CD4-positive, alpha-beta T cell (primary cell): ENCODE data around the gene CERCAM. TPM values are rescaled to one million over a fixed set of nuclear protein-coding genes. Genes with fewer than 3 reads are reported as not detected.

Source experiments
- ATAC-seq: fragments of 200-7000 bp; cut with Tn5 transposase; one replicate; pipeline ENCODE4 v1.10.0; 2022; ENCODE audit warnings: mild to moderate bottlenecking; ENCODE audit not compliant: poor library complexity
- CTCF ChIA-PET: fragments of 350-600 bp; sonication (Branson Sonifier 250); formaldehyde crosslinking; loops from one replicate; lab custom pipeline; 2021; ENCODE audit warnings: antibody characterized with exemption, inconsistent platforms; lab: Charles Lee
- POLR2A ChIA-PET: fragments of 350-600 bp; sonication (Branson Sonifier 250); formaldehyde crosslinking; loops from one replicate; lab custom pipeline; 2021; ENCODE audit warnings: antibody characterized with exemption, inconsistent platforms; lab: Charles Lee
- DNase-seq, 14 experiments: peaks; one replicate each; pipeline ENCODE4 v3.0.0-alpha.2; 2013 to 2020; ENCODE audit warnings: mixed read lengths in 2 of 14
- H3K27ac ChIP-seq, 2 donors: one replicate each; pipeline versions ENCODE4 v1.5.1 to v1.7.0; 2013; ENCODE audit warnings: low read length in 2 of 2, low read depth in 1 of 2, mild to moderate bottlenecking in 1 of 2
- H3K27me3 ChIP-seq, 2 experiments: 1 replicate in 1 of 2; 2 replicates in 1 of 2; pipeline versions ENCODE4 v1.6.1 to v1.7.0; 2013; ENCODE audit warnings: low read length in 2 of 2, control low read depth in 1 of 2, mild to moderate bottlenecking in 1 of 2, moderate library complexity in 1 of 2; ENCODE audit not compliant: insufficient read depth in 2 of 2, control insufficient read depth in 1 of 2
- H3K36me3 ChIP-seq: one replicate; pipeline ENCODE4 v1.6.1; 2013; ENCODE audit warnings: low read length, control low read depth; ENCODE audit not compliant: insufficient read depth
- H3K4me1 ChIP-seq: one replicate; pipeline ENCODE4 v1.6.1; 2013; ENCODE audit warnings: low read length, control low read depth; ENCODE audit not compliant: insufficient read depth
- H3K4me3 ChIP-seq: one replicate; pipeline ENCODE4 v1.5.1; 2013; ENCODE audit warnings: mild to moderate bottlenecking, low read length, moderate library complexity
- H3K9me3 ChIP-seq, 2 experiments: 1 replicate in 1 of 2; 2 replicates in 1 of 2; pipeline versions ENCODE4 v1.6.1 to v1.7.0; 2013; ENCODE audit warnings: low read length in 2 of 2, mild to moderate bottlenecking in 2 of 2, control low read depth in 1 of 2, moderate library complexity in 1 of 2; ENCODE audit not compliant: control insufficient read depth in 1 of 2, insufficient read depth in 1 of 2
- H3K27ac Mint-ChIP-seq: one replicate; pipeline ENCODE4 v1.8.0; 2020; ENCODE audit warnings: mixed read lengths
- H3K27me3 Mint-ChIP-seq: one replicate; pipeline ENCODE4 v1.8.0; 2021; ENCODE audit warnings: mixed read lengths
- H3K36me3 Mint-ChIP-seq: one replicate; pipeline ENCODE4 v1.8.0; 2021; ENCODE audit warnings: low read depth, mixed read lengths
- H3K4me1 Mint-ChIP-seq: one replicate; pipeline ENCODE4 v1.8.0; 2021; ENCODE audit warnings: low read depth, mixed read lengths
- H3K4me3 Mint-ChIP-seq: one replicate; pipeline ENCODE4 v1.8.0; 2020; ENCODE audit warnings: mild to moderate bottlenecking, mixed read lengths
- H3K9me3 Mint-ChIP-seq: one replicate; pipeline ENCODE4 v1.8.0; 2020; ENCODE audit warnings: mixed read lengths
- CTCF ChIP-seq: fragments of 200-600 bp; IDR thresholded peaks from one replicate; pipeline ENCODE4 v1.8.0; 2022; ENCODE audit warnings: antibody characterized with exemption, mild to moderate bottlenecking
- intact Hi-C, 2 experiments: fragments of 100-400 bp; cut with DNase I in 1 of 2; cut with micrococcal nuclease in 1 of 2; formaldehyde crosslinking; loops; one replicate each; pipeline versions ENCODE4 v1.15.1 to v1.9.0; 2023 to 2025; cut with DNase I, micrococcal nuclease
- total RNA-seq, 174 experiments: library from RNA in 2 of 174; stranded (reverse) in 2 of 174; gene quantifications; one replicate each; pipeline ENCODE4 v1.2.3 and lab custom pipeline; 2021 to 2026

Gene CERCAM
- total RNA-seq, 2 experiments from 2014 or later, result 0.30 to 0.31 TPM

GRCh38 chr9:128424268-128424780 lies 3.7 kb downstream of the CERCAM start:
- DNase-seq, result no peak
- H3K9me3 ChIP-seq, result no peaks in the 10 kb centered on the region
- Mint-ChIP-seq H3K27ac (no peak overlapping the region), H3K4me1 (peaks cover 7% of the 10 kb centered on the region), H3K4me3 (no peak overlapping the region), H3K36me3 (no peaks in the 10 kb centered on the region), H3K27me3 (peaks cover 7% of the 10 kb centered on the region), H3K9me3 (no peaks in the 10 kb centered on the region)
- intact Hi-C loops, result no loop called here
- ATAC-seq, result no peak
- no peak for TF ChIP-seq CTCF
- CTCF ChIA-PET, result no interaction called here
- H3K4me1 ChIP-seq, result peaks cover 19% of the 10 kb centered on the region
- H3K36me3 ChIP-seq, result no peaks in the 10 kb centered on the region
- peaks cover 3% of the 10 kb centered on the region in 2 experiments for H3K27me3 ChIP-seq
- POLR2A ChIA-PET, result no interaction called here
- H3K4me3 ChIP-seq, result no peak overlapping the region
- no peak overlapping the region for H3K27ac ChIP-seq

- no peak for ATAC-seq
- no peak for DNase-seq
- no peaks in the 10 kb centered on the region for H3K36me3 Mint-ChIP-seq
- no peaks in the 10 kb centered on the region for H3K4me1 ChIP-seq
- no peaks in the 10 kb centered on the region for H3K9me3 Mint-ChIP-seq
- H3K27me3 Mint-ChIP-seq, result no peaks in the 10 kb centered on the region
- intact Hi-C loops, result no loop called here
- no peak overlapping the region for H3K4me3 Mint-ChIP-seq
- CTCF ChIA-PET, result no interaction called here
- no peaks in the 10 kb centered on the region for H3K9me3 ChIP-seq
- POLR2A ChIA-PET, result no interaction called here
- no peak overlapping the region for H3K27ac Mint-ChIP-seq
- H3K4me3 ChIP-seq, result no peak overlapping the region
- H3K27me3 ChIP-seq, result no peaks in the 10 kb centered on the region
- TF ChIP-seq CTCF, result no peak
- no peak overlapping the region for H3K27ac ChIP-seq
- no peaks in the 10 kb centered on the region for H3K36me3 ChIP-seq
- H3K4me1 Mint-ChIP-seq, result no peaks in the 10 kb centered on the region
Observed at GRCh38 chr9:128428644-128429512, 8.2 kb downstream of the CERCAM start.

- no peaks in the 10 kb centered on the region for H3K4me1 Mint-ChIP-seq
- Histone ChIP-seq H3K27ac (no peak overlapping the region), H3K4me3 (no peak overlapping the region), H3K36me3 (no peaks in the 10 kb centered on the region), H3K27me3 (no peaks in the 10 kb centered on the region), H3K4me1 (no peaks in the 10 kb centered on the region), H3K9me3 (no peaks in the 10 kb centered on the region)
- no peaks in the 10 kb centered on the region for H3K36me3 Mint-ChIP-seq
- H3K27me3 Mint-ChIP-seq, result no peaks in the 10 kb centered on the region
- no peak overlapping the region for H3K4me3 Mint-ChIP-seq
- H3K27ac Mint-ChIP-seq, result no peak overlapping the region
- H3K9me3 Mint-ChIP-seq, result no peaks in the 10 kb centered on the region
- ATAC-seq, result no peak
- ChIA-PET CTCF (no interaction called here), POLR2A (no interaction called here)
- DNase-seq, result no peak
- intact Hi-C loops, result no loop called here
- TF ChIP-seq CTCF, result no peak
Observed at GRCh38 chr9:128429513-128430086, 8.9 kb downstream of the CERCAM start.
